HG03521 (cell line): ENCODE data around the gene RNF26.

Experiments
- ATAC-seq: cut with Tn5 transposase; IDR thresholded peaks from one replicate; pipeline ENCODE4 v1.9.1; 2021; ENCODE audit warnings: mild to moderate bottlenecking, moderate library complexity; ENCODE audit not compliant: unreplicated experiment

Gene RNF26

GRCh38 chr11:119350302-119350701 lies 16.0 kb downstream of the RNF26 start:
- ATAC-seq: no peak

- ATAC-seq: no peak
Measured at GRCh38 chr11:119351232-119351631, 16.9 kb downstream of the RNF26 start.

- ATAC-seq: no peak
Measured at GRCh38 chr11:119352857-119353260, 18.5 kb downstream of the RNF26 start.

- no peak for ATAC-seq
Measured at GRCh38 chr11:119355091-119355843, 20.9 kb downstream of the RNF26 start.

GRCh38 chr11:119356349-119357031 lies 22.2 kb downstream of the RNF26 start:
- peak; percentile 66 for ATAC-seq

DNA sequence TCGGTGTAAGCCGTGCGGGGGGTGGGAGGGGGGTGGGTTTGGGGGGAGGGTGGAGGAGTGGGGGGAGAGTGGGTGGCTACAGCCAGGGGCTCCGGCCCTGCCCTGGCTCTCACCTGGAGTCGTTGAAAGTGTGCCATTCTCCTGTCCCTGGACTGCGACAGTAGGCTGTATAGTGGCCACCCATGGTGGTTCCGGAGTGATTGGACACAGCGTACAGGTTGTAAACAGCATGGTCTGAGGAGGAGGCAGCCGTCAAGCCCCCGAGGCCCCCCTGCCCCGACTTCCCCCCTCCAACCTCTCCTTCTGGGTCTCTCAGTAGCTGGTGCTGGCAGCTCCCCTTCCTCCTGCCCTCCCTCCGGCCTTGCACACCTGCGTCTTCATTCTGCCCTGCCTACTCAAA lies 22.7 kb downstream of the RNF26 start:
- no peak for ATAC-seq

GRCh38 chr11:119359365-119360214 lies 25.3 kb downstream of the RNF26 start:
- no peak for ATAC-seq

DNA sequence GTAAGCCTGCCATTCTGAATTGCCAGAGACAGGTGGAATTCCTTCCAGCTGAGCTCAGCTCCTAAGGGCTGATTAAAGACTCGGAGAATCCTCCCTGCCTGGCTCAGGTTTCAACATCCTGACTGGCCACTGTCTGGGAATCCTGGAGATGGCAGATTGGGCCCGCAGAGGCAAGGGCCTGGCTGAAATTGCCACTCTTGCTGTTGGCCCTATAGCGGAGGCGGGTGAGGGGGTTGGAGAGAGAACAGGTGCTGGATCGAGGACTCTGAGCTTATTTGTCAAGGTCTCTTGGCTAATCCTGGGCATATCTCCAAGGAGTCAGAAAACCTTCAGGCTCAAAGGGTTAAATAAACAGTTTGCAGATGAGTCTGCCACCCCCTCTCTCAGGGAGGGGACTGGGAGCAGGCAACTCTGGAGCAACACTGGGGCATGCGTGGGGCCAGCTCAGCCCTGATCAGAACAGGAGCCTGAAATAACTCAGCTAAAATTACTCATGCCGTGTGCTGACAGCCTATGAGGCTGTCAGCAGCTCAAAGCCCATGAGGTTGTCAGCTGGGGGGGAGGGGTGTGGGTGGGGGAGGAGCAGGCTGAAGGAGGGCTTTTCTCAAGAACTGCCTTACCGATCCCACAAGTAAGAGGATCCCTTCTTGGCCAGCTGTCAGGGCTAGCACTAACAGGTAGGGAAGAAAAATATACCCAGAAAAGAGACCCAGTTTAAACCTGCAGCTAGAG lies 26.9 kb downstream of the RNF26 start:
- ATAC-seq: no peak

DNA sequence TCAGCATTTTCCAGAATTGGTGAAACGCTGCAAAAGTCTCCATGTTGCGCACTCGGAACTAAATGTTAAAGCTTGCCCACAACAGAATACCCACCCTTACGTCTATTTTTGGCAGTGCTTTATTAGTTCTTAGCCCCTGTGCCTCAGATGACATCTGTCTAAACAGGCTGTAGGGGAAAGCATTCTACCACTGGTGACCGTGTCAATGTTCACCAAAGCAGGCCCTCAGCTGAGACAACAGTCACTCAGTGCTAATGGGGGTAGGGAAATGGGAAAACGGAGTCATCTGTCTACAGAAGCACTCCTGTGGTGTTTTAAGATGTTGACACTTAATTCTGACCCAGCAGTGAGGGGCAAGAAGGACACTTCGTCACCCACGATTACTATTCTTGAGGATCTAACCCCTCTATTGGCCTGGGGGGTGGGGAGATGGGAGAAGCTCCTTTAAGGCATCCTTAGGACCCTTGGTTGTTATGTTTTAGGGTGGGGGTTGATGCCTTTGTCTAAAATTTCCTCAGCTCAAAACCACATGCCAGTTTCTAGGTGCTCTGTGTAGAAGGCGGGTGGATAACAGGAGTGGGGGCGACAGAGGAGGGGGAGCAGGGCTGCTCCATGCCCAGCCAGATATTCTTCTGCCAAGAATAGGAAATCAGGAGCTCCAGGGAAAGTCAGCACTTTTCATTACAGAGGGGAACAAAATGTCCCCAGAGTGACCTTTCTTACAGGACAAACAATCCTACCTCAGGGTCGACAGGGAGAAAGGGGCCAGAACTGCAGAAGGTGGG lies 27.8 kb downstream of the RNF26 start:
- ATAC-seq: no peak

DNA sequence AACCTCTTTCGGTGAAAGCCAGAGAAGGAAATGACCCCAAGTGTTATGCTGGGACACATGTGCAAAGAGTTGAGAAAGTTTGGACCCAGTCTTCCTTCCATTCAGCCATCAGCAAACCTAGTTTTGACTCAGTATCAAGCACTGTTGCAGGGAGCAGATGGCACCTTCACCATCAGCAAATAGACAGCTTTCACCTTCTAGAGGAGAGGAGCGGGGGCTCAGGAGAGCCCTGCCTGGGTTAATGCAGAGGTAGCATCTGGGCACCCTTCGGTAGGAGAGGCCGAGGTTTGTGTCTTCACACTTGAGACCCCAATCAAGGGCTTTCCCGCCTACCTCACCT lies 28.4 kb downstream of the RNF26 start:
- no peak for ATAC-seq

DNA sequence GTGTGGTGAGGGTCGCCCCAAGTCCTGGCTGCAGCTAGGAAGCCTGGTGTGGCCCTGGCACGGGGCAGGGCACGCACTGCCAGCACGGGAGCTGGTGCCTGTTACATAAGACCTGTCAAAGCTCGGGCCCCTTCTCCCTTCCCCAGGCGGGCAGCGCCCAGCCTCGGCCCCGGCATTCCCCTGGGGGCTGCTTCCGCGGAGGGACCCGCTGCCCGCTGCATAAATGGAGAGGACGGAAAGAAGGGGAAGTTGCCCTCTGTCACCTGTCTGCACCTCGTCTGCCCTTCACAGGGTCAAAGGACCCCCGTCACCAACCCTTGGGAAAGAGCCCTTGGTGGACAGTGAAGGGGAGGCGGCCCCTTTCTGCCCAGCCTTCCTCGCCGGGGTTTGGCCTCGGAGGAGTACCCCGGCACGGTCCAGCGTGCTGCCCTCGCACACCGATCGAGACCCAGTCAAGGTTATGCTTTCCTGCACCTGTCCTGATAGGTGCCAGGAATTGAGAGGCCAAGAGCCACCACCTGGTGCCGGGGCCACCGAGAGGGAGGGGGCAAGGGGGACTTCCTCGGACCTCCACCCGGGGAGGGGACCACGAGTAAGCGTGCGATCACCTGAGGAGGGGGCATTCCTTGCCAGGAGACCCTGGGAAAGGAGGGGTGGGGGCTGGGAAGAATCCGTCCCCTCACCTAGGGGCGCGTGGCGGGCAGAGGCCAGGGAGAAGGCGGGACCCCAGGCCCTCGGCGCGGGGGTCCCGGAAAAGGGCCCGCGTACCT lies 28.9 kb downstream of the RNF26 start:
- ATAC-seq: no peak

DNA sequence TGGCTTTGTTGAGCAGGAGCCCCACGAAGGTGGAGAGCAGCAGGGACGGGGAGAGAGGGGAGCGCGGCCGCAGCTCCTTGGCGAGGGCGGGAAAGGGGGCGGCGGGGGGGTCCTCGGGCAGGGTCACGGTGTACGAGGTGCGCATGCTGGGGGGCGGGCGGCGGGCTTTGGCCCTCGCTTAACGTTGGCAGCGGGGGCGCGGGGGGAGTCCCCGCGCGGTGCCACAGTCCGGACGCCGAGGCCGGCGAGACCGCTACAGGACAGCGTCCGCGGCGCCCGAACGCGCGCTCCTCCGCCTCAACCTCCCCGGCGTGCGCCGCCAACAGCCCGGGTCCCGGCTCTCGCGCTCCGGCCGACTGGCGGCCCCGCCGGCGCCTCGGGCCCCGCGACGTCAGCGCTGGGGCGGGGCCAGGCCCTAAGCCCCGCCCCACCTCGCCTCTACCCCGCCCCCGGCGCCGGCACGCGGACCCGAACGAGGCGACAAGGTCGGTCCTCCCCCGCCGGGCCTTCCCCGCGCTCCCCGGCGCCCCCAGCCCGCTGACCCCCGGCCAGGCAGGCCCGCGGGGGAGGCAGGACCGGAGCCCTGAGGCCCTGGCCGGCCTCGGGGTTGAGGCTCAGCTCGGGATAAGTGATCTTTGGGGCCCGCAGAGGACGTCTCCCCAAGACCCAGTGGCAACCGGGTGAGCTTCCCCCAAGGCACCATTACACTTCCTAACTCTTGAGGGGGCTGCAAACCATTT lies 29.7 kb downstream of the RNF26 start:
- peak; percentile 54 for ATAC-seq

GRCh38 chr11:119365071-119365591 lies 30.8 kb downstream of the RNF26 start:
- ATAC-seq: no peak

GRCh38 chr11:119366690-119367620 lies 32.6 kb downstream of the RNF26 start:
- ATAC-seq: no peak

- no peak for ATAC-seq
Measured at GRCh38 chr11:119367661-119368120, 33.4 kb downstream of the RNF26 start.

GRCh38 chr11:119368121-119369034 lies 34.1 kb downstream of the RNF26 start:
- no peak for ATAC-seq
